ENCODE results near the gene ROPN1.

GRCh38 chr3:123920868-123921267 is 71.1 kb downstream of the ROPN1 start:
- TF ChIP-seq NFRKB (IDR thresholded peaks at IDR 0.05) (no peak), SP1 (IDR thresholded peaks at IDR 0.05) (no peak), LEF1 (IDR thresholded peaks at IDR 0.05; ENCODE audit: borderline replicate concordance) (no peak), PKNOX1 (IDR thresholded peaks at IDR 0.05) (no peak), BHLHE40 (IDR thresholded peaks at IDR 0.05; ENCODE audit: borderline replicate concordance) (no peak), SUZ12 (IDR thresholded peaks at IDR 0.05) (no peak), ELF4 (IDR thresholded peaks at IDR 0.05) (no peak), CTBP1 (IDR thresholded peaks at IDR 0.05; ENCODE audit: borderline replicate concordance) (no peak)

All from HEK293T (cell line).